Ovary (tissue), 9 donors: ENCODE data around the gene STK32C. TPM values are rescaled to one million over a fixed set of nuclear protein-coding genes. Genes with fewer than 3 reads are reported as not detected.

Source experiments
- DNase-seq, 5 donors: peaks; one replicate each; pipeline ENCODE4 v3.0.0-alpha.2; 2019 to 2020
- H3K27ac ChIP-seq, 2 donors: fragments of 200-600 bp; one replicate each; pipeline versions ENCODE4 v1.5.1 to v1.8.0; 2019 to 2022
- H3K27me3 ChIP-seq: fragments of 200-600 bp; one replicate; pipeline ENCODE4 v1.8.0; 2022
- H3K36me3 ChIP-seq: fragments of 200-600 bp; sonication (generic); one replicate; pipeline ENCODE4 v1.5.1; 2019
- H3K4me1 ChIP-seq: one replicate; pipeline ENCODE4 v1.8.1; 2013; ENCODE audit warnings: mild to moderate bottlenecking, moderate library complexity; ENCODE audit not compliant: insufficient read depth
- H3K4me3 ChIP-seq: fragments of 200-600 bp; sonication (generic); one replicate; pipeline ENCODE4 v1.5.1; 2017
- H3K9me3 ChIP-seq, 2 donors: fragments of 200-600 bp in 1 of 2; sonication (generic) in 1 of 2; one replicate each; pipeline versions ENCODE4 v1.5.1 to v1.8.1; 2013 to 2019; ENCODE audit warnings: mild to moderate bottlenecking in 1 of 2, moderate library complexity in 1 of 2
- CTCF ChIP-seq, 3 donors: fragments of 450-650 bp in 2 of 3; fragments of 200-600 bp in 1 of 3; IDR thresholded peaks; one replicate each; pipeline versions ENCODE4 v1.5.1 to v1.8.0; 2016 to 2022; ENCODE audit warnings: antibody characterized with exemption in 3 of 3, mild to moderate bottlenecking in 1 of 3
- EP300 ChIP-seq: sonication (generic); formaldehyde crosslinking; IDR thresholded peaks from one replicate; pipeline ENCODE4 v1.6.1; 2017; ENCODE audit warnings: antibody characterized with exemption
- POLR2A ChIP-seq: fragments of 450-650 bp; IDR thresholded peaks from one replicate; pipeline ENCODE4 v1.6.1; 2017; ENCODE audit warnings: antibody characterized with exemption, mild to moderate bottlenecking, moderate library complexity
- WGBS, 3 donors: extraction: QIAGEN DNeasy Blood & Tissue Kit in 1 of 3; methylation state at CpG; one replicate each; pipeline versions ENCODE4 v1.1.5 to v1.1.7; 2013 to 2017; 5-methylcytosine and 5-hydroxymethylcytosine counted together
- intact Hi-C, 4 donors: fragments of 100-400 bp; cut with DNase I; formaldehyde crosslinking; loops; one replicate each; pipeline versions ENCODE4 v1.11.0 to v1.15.1; 2022 to 2023
- polyA plus RNA-seq, 2 donors: library from polyadenylated mRNA; stranded (reverse); fragments of 200-250 nt in 1 of 2; fragments of 350-450 nt in 1 of 2; fragmentation: Illumina TruSeq in 1 of 2; extraction: RNeasy Lipid Tissue Mini Kit (QIAGEN cat#74804) in 1 of 2; gene quantifications; one replicate each; pipeline ENCODE4 v1.2.3, GENCODE V29; 2013 to 2014
- total RNA-seq, 7 donors: library from RNA; depleted of rRNA in 2 of 7; stranded (reverse); fragments of >200 nt in 2 of 7; fragmentation: NEBNext Ultra II Directional in 3 of 7; extraction: Animal tissue kit (Norgen Biotek cat#: 25700) in 3 of 7; gene quantifications; one replicate each; pipeline versions ENCODE4 v1.1.0 to v1.2.4, GENCODE V29; 2016 to 2023
- donor health status: DM: no; HTN: no; CAD: no; lungs with moderate emphysema.
- donor health status: DM: no; HTN: no; CAD: no.
- donor health status: Bipolar disorder and iron deficiency.
- donor health status: DM: yes; HTN: yes; CAD: no.
- donor health status: DM: no; HTN: no; CAD: no.
- donor health status: DM: yes; HTN: yes; CAD: no.

The STK32C gene
- total and polyA plus RNA-seq, 9 donors: 2.6 to 13.8 (median 8.8) TPM

- WGBS, 3 donors: 76 to 81% (median 77%) methylated on average over 4 of the region's 4 CpGs
These were observed 19.2 kb upstream of the STK32C start for GRCh38 chr10:132326925-132327324.

DNA sequence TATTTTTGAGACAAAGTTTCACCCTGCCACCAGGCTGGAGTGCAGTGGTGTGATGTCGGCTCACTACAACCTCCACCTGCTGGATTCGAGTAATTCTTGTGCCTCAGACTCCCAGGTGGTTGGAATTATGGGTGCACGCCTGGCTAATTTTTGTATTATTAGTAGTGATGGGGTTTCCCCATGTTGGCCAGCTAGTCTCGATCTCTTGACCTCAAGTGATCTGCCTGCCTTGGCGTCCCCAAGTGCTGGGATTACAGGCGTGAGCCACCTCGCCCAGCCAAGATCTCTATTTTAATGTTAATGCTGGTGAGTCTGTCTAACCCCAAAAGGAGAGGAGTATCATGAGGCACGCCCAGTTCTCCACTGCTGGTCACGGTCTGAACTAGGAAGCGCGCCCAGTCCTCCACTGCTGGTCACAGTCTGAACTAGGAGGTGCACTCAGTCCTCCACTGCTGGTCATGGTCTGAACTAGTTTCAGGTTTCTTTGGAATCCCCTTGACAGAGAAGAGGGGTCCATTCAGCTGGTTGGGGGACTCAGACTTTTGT lies 18.7 kb upstream of the STK32C start:
- no peaks in the 10 kb centered on the region for H3K36me3 ChIP-seq
- no peak for TF ChIP-seq EP300
- no peak for TF ChIP-seq POLR2A
- intact Hi-C loops: no loop called here
- 93 to 96% (median 96%) methylated on average over 11 of the region's 11 CpGs for WGBS, 3 donors
- no peaks in the 10 kb centered on the region for H3K27me3 ChIP-seq
- H3K4me1 ChIP-seq: peaks cover 12% of the 10 kb centered on the region
- H3K9me3 ChIP-seq: no peaks in the 10 kb centered on the region
- no peak for DNase-seq
- H3K27ac ChIP-seq: no peak overlapping the region
- no peak overlapping the region for H3K4me3 ChIP-seq

More at GRCh38 chr10:132326925-132327324, 19.2 kb upstream of the STK32C start:
- Histone ChIP-seq H3K4me3 (no peak overlapping the region), H3K36me3 (no peaks in the 10 kb centered on the region), H3K27me3 (no peaks in the 10 kb centered on the region), H3K27ac (no peak overlapping the region), H3K9me3 (no peaks in the 10 kb centered on the region), H3K4me1 (peaks cover 12% of the 10 kb centered on the region)
- DNase-seq: no peak
- intact Hi-C loops: no loop called here
- TF ChIP-seq POLR2A (no peak), CTCF (IDR thresholded peaks at IDR 0.05) (no peak), EP300 (no peak)

DNA sequence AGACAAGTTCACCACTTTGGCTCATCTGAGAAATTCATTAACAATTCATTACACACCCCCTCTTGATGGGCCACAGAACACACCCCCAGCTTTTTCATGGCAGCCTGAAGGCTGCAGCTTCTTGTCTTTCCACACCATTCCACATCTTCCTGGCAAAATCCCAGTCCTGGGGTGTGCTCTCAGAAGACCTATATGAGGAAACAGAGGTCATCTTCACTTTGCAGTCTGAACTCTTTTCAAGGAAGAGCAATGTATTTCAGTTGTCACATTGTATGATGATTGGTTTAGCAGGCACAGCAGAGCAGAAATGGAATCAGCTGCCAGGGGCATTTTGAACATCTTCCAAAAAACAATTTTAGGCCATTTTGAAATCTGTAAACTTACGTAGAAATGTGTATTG lies 16.4 kb upstream of the STK32C start:
- no peak for DNase-seq
- 92 to 98% (median 95%) methylated on average over 1 of the region's 1 CpG for WGBS, 3 donors
- intact Hi-C loops: no loop called here
- H3K36me3 ChIP-seq: no peaks in the 10 kb centered on the region
- no peaks in the 10 kb centered on the region for H3K27me3 ChIP-seq
- no peak overlapping the region for H3K27ac ChIP-seq
- no peak overlapping the region for H3K4me3 ChIP-seq
- peaks cover 4% of the 10 kb centered on the region for H3K4me1 ChIP-seq
- TF ChIP-seq POLR2A: no peak
- no peak for TF ChIP-seq CTCF (IDR thresholded peaks at IDR 0.05)
- no peak for TF ChIP-seq EP300
- H3K9me3 ChIP-seq: no peaks in the 10 kb centered on the region

GRCh38 chr10:132322586-132323048 lies 14.9 kb upstream of the STK32C start:
- Histone ChIP-seq H3K9me3 (no peaks in the 10 kb centered on the region), H3K27me3 (no peaks in the 10 kb centered on the region), H3K27ac (no peak overlapping the region), H3K36me3 (no peaks in the 10 kb centered on the region), H3K4me3 (no peak overlapping the region), H3K4me1 (no peaks in the 10 kb centered on the region)
- intact Hi-C loops: no loop called here
- WGBS, 3 donors: 67 to 73% (median 68%) methylated on average over 6 of the region's 6 CpGs
- no peak for DNase-seq
- TF ChIP-seq POLR2A (no peak), EP300 (no peak), CTCF (IDR thresholded peaks at IDR 0.05) (no peak)

- 86 to 89% (median 89%) methylated on average over 10 of the region's 10 CpGs for WGBS, 3 donors
- intact Hi-C loops: no loop called here
- no peak for TF ChIP-seq POLR2A
- TF ChIP-seq EP300: no peak
- TF ChIP-seq CTCF (IDR thresholded peaks at IDR 0.05): no peak
- H3K4me1 ChIP-seq: no peaks in the 10 kb centered on the region
- H3K27me3 ChIP-seq: no peaks in the 10 kb centered on the region
- no peaks in the 10 kb centered on the region for H3K9me3 ChIP-seq
- H3K36me3 ChIP-seq: no peaks in the 10 kb centered on the region
- no peak overlapping the region for H3K27ac ChIP-seq
- H3K4me3 ChIP-seq: no peak overlapping the region
- DNase-seq: no peak
These were observed 14.0 kb upstream of the STK32C start for GRCh38 chr10:132321726-132322125.
